IPS DF 6.9 (cell line): Measurements from ENCODE around the gene PLCL1.

Experiments used
- DNase-seq: peaks from one replicate; pipeline ENCODE4 v3.0.0-alpha.2; 2013; ENCODE audit warnings: low read depth, low spot score
- H3K27ac ChIP-seq: one replicate; pipeline ENCODE4 v1.5.1; 2013; ENCODE audit warnings: low read length, control low read depth
- H3K27me3 ChIP-seq: 2 replicates; pipeline ENCODE4 v1.6.1; 2013; ENCODE audit warnings: mild to moderate bottlenecking, low read length; ENCODE audit not compliant: control insufficient read depth, insufficient read depth
- H3K36me3 ChIP-seq: 2 replicates; pipeline ENCODE4 v1.6.1; 2013; ENCODE audit warnings: low read length; ENCODE audit not compliant: control insufficient read depth, insufficient read depth
- H3K4me1 ChIP-seq: 2 replicates; pipeline ENCODE4 v1.6.1; 2013; ENCODE audit warnings: low read length; ENCODE audit not compliant: control insufficient read depth, insufficient read depth
- H3K4me3 ChIP-seq: 2 replicates; pipeline ENCODE4 v1.5.1; 2013; ENCODE audit warnings: mild to moderate bottlenecking, low read length
- H3K9me3 ChIP-seq: 2 replicates; pipeline ENCODE4 v1.6.1; 2013; ENCODE audit warnings: low read length, inconsistent platforms; ENCODE audit not compliant: control insufficient read depth, insufficient read depth
- WGBS: extraction: QIAGEN DNeasy Blood & Tissue Kit; methylation state at CpG from one replicate; pipeline ENCODE4 v1.1.7; 2013; ENCODE audit warnings: mixed read lengths, missing lambda C conversion rate; ENCODE audit not compliant: insufficient read length, insufficient coverage; 5-methylcytosine and 5-hydroxymethylcytosine counted together

PLCL1 gene

DNA sequence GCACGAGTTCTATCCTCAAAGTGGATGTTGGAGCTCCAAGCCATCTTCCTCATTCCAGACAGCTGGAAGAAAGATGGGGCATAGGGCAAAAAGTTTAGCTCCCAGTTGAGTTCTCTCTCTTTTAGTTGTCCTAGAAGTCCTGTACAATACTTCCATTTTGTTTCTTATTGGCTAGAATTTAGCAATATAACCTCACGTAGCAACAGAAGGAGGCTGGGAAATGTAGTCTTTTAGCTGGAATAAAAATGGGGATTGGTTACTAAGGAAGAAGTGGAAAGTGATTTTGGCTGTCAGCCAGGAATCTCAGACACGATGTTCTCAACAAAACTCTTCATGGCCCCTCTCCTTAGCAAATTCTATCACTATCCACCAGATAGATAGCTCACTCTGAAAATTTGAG is 79.9 kb downstream of the PLCL1 start:
- DNase-seq = no peak
- Histone ChIP-seq H3K4me3 (no peak overlapping the region), H3K9me3 (no peaks in the 10 kb centered on the region), H3K36me3 (no peaks in the 10 kb centered on the region), H3K27me3 (no peaks in the 10 kb centered on the region), H3K27ac (no peak overlapping the region), H3K4me1 (no peaks in the 10 kb centered on the region)
- WGBS = no CpG with 5 or more reads among the region's 3 CpGs

DNA sequence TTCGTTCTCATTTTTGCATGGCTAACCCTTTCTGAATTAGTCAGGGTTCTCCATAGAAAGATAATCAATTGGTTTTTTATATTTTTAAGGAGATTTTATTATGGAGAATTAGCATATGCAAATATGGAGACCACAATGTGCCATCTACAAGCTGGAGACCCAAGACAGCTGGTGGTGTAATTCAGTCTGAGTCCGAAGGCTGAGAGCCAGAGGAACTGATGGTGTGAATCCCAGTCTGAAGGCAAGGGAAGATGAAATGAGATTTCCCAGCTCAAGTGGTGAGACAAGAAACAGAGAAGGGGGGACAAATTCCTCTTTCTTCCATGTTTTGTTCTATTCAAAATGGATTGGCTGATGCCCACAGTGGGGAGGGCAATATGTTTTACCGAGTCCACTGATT is 80.7 kb downstream of the PLCL1 start:
- WGBS = no CpG with 5 or more reads among the region's 3 CpGs
- no peak overlapping the region for H3K27ac ChIP-seq

DNA sequence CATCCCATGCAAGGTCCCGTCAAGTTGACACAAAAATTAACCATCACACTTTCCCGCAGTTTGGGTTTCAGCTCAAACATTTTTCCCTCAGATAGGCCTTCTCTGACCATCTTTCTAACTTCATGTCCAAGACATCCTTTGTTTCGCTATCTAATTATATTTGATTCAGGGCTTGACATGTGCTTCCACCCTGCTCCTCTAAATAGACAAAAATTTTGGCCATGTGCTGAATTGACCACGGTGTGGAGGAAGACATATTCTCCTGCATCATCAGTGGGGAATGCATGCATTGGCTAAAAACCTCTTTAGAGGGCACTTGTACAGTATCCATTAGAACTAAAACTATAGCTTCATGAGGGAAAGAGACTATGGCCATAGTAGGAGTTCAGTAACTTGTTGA is 81.2 kb downstream of the PLCL1 start:
- H3K27ac ChIP-seq = no peak overlapping the region
- no CpG with 5 or more reads among the region's 4 CpGs for WGBS

More for the DNA sequence above, 80.7 kb downstream of the PLCL1 start:
- DNase-seq = no peak
- Histone ChIP-seq H3K36me3 (no peaks in the 10 kb centered on the region), H3K4me1 (no peaks in the 10 kb centered on the region), H3K27me3 (no peaks in the 10 kb centered on the region), H3K9me3 (no peaks in the 10 kb centered on the region), H3K4me3 (no peak overlapping the region)

DNA sequence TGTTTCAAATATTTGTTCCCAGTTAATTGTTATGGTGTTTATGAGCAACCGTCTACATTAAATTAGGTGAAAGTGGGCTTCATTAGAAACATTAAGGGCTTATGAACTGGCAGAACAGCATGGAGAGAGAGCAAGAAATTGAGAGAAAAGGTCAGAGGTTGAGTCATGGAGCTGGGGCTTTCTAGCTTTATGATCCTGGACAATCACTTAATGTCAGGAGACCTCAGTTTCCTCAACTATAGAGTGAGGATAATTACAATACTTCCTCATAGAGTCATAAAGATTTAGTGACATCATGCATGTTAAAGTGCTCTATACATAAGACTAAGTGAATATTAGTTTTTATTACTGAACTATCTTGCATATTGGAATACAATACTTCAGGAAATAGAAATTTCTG is 83.9 kb downstream of the PLCL1 start:
- no CpG with 5 or more reads among the region's 1 CpG for WGBS
- no peaks in the 10 kb centered on the region for H3K4me1 ChIP-seq
- H3K36me3 ChIP-seq = no peaks in the 10 kb centered on the region
- H3K4me3 ChIP-seq = no peak overlapping the region
- no peak for DNase-seq
- H3K27me3 ChIP-seq = no peaks in the 10 kb centered on the region
- no peaks in the 10 kb centered on the region for H3K9me3 ChIP-seq
- H3K27ac ChIP-seq = no peak overlapping the region

More for the DNA sequence above, 81.2 kb downstream of the PLCL1 start:
- DNase-seq = no peak
- H3K4me1 ChIP-seq = no peaks in the 10 kb centered on the region
- no peaks in the 10 kb centered on the region for H3K9me3 ChIP-seq
- no peaks in the 10 kb centered on the region for H3K36me3 ChIP-seq
- H3K4me3 ChIP-seq = no peak overlapping the region
- no peaks in the 10 kb centered on the region for H3K27me3 ChIP-seq

DNA sequence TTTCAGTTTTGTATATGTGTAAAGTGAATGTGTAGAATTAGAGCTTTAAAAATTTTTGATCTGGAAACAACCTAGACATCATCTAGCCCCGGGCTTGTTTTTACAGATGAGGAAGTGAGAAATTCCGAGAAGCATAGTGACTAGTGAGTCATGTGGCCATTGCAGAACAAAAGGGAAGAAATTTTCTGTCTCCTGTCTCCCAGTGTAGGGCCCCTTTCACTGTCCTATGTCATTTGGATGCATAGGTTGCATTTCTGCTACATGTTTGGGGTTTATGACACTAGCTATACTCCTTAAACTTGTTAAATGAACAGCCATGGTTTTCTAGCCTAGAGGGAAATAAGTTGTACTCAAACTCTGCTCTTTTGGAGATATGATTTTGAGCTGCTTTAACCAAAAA is 84.6 kb downstream of the PLCL1 start:
- WGBS = no CpG with 5 or more reads among the region's 2 CpGs

DNA sequence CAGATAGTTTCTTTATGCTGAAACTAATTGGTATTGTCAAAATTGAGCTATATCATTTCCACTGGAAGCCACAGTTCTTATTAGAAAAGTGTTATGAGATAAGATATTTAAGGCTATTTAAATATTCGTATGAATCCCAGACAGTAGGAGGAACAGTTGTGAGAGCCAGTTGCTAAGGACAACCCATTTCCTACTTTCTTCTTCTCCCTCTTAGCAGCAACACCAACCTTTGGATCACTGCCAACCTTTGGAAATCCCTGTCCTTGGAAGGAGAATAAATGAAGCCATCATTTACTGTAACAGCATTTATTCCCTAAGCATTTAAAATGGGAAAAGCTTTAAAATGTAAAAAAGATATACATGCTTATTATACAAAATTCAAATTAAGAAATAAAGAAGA is 85.8 kb downstream of the PLCL1 start:
- WGBS = no CpG with 5 or more reads among the region's 1 CpG
- Histone ChIP-seq H3K36me3 (no peaks in the 10 kb centered on the region), H3K27me3 (no peaks in the 10 kb centered on the region), H3K27ac (no peak overlapping the region), H3K4me3 (no peak overlapping the region), H3K9me3 (no peaks in the 10 kb centered on the region), H3K4me1 (no peaks in the 10 kb centered on the region)
- no peak for DNase-seq

More for the DNA sequence above, 84.6 kb downstream of the PLCL1 start:
- H3K4me1 ChIP-seq = no peaks in the 10 kb centered on the region
- H3K9me3 ChIP-seq = no peaks in the 10 kb centered on the region
- no peaks in the 10 kb centered on the region for H3K36me3 ChIP-seq
- no peak overlapping the region for H3K4me3 ChIP-seq
- DNase-seq = no peak
- no peaks in the 10 kb centered on the region for H3K27me3 ChIP-seq
- no peak overlapping the region for H3K27ac ChIP-seq

DNA sequence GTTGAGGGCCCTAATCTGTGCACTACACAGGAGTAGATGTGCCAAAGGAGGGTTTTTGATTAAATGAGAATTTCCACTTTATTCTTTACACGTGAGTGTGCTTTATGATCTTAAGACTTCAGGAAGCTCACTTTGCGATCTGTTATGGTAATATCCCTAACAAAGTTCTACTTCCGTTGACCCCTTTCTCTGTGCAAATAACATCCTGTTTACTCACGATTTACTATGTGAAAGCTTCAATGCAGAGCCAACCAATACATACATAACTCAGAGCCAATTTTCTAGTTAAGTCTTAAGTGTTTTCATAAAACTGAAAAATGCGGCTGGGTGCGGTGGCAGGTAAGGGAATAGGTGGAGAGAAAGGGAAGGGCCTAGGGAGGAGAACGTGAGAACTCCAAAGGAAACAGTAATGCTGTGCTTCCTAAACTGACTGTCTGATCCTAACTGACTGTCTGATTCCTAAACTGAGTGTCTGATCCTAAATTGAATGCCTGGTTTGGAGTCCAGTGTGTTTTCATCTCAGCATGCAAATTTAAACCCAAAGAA is 87.6 kb downstream of the PLCL1 start:
- no peak for DNase-seq
- H3K27ac ChIP-seq = no peak overlapping the region
- no peaks in the 10 kb centered on the region for H3K4me1 ChIP-seq
- H3K36me3 ChIP-seq = no peaks in the 10 kb centered on the region
- H3K4me3 ChIP-seq = no peak overlapping the region
- no peaks in the 10 kb centered on the region for H3K9me3 ChIP-seq
- WGBS = no CpG with 5 or more reads among the region's 7 CpGs
- H3K27me3 ChIP-seq = no peaks in the 10 kb centered on the region

DNA sequence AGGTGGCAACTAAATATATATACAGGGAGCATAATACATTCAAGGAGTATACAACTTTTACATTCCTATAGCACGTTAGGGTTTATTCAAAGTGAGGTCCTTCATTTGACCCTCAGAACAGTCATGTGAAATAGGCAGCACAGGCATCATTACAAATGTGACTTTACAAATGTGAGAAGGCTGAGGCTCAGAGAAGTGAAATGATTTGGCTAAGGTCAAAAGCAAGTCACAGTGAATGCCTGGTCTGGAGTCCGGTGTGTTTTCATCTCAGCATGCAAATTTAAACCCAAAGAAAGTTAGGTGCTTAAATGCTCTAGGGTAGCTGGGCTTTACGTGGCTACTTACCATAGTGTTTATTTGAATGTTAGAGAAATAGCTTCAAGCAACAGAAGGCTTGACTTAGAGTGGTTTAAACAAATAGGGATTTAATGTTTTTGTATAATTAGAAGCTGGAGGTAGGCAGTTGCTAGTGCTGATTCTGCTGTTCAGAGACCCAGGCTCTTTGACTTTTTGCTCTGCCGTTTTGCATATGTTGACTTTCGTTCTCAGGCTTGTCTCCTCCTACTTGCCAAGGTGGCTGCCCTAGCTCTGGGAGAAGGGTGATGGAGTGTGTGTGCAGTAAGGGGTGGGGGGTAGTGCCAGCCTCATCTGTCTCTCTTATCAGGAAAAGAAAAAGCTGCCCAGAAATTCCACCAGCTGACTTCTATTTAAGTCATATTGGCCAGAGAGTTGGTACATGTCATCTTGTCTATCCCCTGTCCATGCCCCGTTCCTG is 89.2 kb downstream of the PLCL1 start:
- no peaks in the 10 kb centered on the region for H3K4me1 ChIP-seq
- no peaks in the 10 kb centered on the region for H3K27me3 ChIP-seq
- no peak for DNase-seq
- no peak overlapping the region for H3K27ac ChIP-seq
- H3K9me3 ChIP-seq = no peaks in the 10 kb centered on the region
- no peaks in the 10 kb centered on the region for H3K36me3 ChIP-seq
- WGBS = no CpG with 5 or more reads among the region's 6 CpGs
- H3K4me3 ChIP-seq = no peak overlapping the region

DNA sequence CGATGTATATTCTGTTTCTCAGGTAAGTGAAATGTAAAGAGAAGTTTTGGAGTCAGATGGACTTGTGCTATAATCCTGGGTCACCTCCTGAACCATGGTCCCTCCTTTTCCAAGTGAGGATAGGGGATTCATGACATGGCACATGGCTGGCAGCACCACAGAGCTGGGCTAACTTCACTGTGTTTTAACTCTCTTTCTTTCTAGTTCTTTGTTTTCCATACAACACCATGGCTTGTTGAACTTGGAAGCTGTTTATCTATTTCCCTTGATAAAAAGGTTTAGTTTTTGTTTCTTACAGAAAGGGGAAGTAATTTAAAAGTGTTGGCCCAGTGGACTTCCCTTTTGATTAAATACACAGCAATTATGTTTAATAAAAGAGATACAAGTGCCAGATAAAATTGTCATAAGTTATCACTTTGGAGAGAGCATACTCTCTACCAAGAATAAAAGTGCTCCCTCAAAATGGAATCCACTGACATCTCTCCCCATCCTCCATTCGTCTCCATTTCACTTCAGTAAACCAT is 90.4 kb downstream of the PLCL1 start:
- H3K27me3 ChIP-seq = no peaks in the 10 kb centered on the region
- no peaks in the 10 kb centered on the region for H3K4me1 ChIP-seq
- H3K36me3 ChIP-seq = no peaks in the 10 kb centered on the region
- no peaks in the 10 kb centered on the region for H3K9me3 ChIP-seq
- WGBS = no CpG with 5 or more reads among the region's 2 CpGs
- no peak overlapping the region for H3K4me3 ChIP-seq
- no peak overlapping the region for H3K27ac ChIP-seq
- DNase-seq = no peak

DNA sequence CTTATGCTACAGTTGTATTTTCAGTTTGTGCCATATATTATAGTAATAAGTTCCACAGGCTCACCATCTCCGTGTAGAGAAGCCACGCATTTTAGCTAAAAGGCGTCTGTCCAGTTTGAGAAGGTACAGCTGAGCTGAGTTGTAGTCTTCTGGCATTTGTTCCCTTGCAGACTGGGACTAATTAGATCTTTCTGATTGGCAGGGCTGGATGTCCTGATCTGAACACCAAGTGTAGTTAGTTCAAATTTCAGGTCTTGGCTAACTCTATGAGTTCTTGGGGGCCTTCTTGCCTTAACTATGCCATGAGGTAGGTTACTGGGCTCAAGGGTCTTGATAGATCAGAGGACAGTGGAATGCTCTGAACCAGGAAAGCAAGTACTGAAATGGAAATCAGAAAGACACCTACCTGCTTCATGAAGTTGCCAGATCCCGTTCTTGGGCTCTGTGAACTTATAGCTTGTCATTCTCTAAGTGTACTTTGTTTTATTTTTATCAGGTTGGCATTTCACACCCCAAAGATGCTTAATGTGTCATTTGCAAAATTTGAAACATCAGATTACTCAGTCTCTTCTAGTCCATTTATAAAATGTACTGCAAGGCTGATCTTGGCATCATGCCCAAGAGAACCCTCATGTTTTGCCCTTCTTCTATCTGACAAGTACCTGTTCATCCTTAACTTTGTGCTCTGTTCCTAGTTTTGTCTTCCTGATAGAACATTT is 93.7 kb downstream of the PLCL1 start:
- Histone ChIP-seq H3K4me1 (no peaks in the 10 kb centered on the region), H3K27me3 (no peaks in the 10 kb centered on the region), H3K9me3 (no peaks in the 10 kb centered on the region), H3K27ac (no peak overlapping the region), H3K36me3 (no peaks in the 10 kb centered on the region), H3K4me3 (no peak overlapping the region)
- WGBS = no CpG with 5 or more reads among the region's 4 CpGs
- DNase-seq = no peak
